ENCODE results near the gene MRC2. TPM values are rescaled to one million over a fixed set of nuclear protein-coding genes. Genes with fewer than 3 reads are reported as not detected.

MRC2 gene
- total and polyA plus RNA-seq, 2 of the 13 experiments (the other 11 are each of a cell fraction or from before 2014, with no cell fraction given), result not detected

DNA sequence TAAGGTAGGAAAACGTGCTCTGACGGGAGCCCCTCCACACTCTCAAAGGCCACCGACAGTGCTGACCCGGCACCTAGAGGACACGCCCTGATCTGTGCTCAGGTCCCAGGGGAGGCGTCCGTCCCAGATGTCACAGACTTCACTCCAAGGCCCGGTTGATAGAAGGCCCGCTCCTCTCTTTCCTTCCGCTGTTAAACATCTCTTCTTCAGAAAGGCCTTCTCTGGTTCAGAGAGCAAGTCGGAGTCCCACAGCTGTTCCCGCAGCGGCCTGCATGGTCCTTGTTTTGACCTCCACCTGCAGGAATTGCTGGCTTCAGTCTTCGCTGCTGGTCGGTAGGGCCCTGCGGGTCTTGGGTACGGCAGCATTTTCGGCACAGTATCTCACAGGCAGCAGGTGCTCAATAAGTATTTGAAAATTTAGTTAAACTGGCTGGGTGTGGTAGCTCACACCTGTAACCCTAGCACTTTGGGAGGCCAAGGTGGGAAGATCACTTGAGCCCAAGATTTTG lies 88.5 kb downstream of the MRC2 start (continued):
- TF ChIP-seq RXRB (CRISPR knock-in tag; IDR thresholded peaks at IDR 0.05; ENCODE audit: borderline replicate concordance), result no peak

DNA sequence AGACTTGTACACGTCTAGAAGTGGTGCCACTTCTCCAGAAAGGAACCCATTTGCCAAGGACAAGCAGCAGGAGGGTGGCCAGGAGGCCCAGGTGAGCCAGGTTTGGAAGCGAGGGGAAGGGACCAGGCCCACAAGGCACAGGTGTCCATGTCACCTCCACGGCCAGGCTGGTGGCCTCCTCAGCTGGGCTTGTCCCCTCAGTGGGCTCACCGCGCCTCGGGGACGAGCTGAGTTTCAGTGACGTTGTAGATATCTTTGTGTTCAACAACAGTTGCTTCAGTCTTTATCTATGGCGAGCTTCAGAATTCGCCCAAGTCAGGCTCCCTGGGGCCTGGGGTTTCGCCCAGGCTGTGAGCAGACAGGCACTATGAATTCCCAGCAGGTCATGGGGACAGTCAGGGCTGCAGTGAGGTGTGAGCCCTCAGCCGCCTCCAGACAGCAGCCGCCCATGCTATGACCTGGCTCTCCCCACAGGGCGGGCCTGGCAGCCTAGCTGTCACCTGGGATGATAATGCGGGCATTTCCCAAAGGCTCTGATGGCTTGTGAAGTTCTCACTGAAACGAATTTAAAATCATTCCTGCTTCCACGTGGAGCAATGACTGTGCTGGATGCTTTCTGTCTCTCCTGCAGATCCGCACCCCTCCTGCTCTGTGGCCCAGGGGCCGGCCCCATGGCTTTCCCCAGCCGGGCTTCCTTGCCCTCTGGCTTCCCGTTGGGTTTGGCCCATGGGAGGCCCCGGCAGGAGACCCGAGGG lies 89.5 kb downstream of the MRC2 start:
- Histone ChIP-seq H3K27ac (ENCODE audit: extremely low read length, insufficient read depth, low read length) (no peak overlapping the region), H3K36me3 (replicated peaks in 1 of 2; ENCODE audit: control insufficient read depth in 1 of 2, insufficient read depth in 2 of 2, low read length in 2 of 2) (no peaks in the 10 kb centered on the region), H3K4me1 (ENCODE audit: insufficient read depth, low read length) (no peaks in the 10 kb centered on the region), H3K9ac (ENCODE audit: insufficient read depth, low read depth, low read length) (no peak overlapping the region), H3K4me3 (replicated peaks in 1 of 3; ENCODE audit: insufficient read depth in 1 of 3, low read depth in 2 of 3, low read length in 3 of 3) (no peak overlapping the region), H2AFZ (ENCODE audit: low read length) (no peak overlapping the region), H3K9me3 (ENCODE audit: low read length) (no peaks in the 10 kb centered on the region), H4K20me1 (ENCODE audit: insufficient read depth, low read length) (no peaks in the 10 kb centered on the region), H3K79me2 (ENCODE audit: insufficient read depth, low read length) (no peaks in the 10 kb centered on the region), H3K27me3 (ENCODE audit: control insufficient read depth in 1 of 2, insufficient read depth in 2 of 2, low read length in 2 of 2) (peaks cover 4 to 53% of the 10 kb centered on the region in 2 experiments), H3K4me2 (ENCODE audit: low read depth, low read length) (no peak overlapping the region)
- DNase-seq (ENCODE audit: low spot score), result no peak
- FAIRE-seq, result no peak
- WGBS (ENCODE audit: low lambda C conversion rate), result 40% methylated on average over 19 of the region's 23 CpGs
- no TSS peak for BruUV-seq (replicated peaks)
- ChIA-PET CTCF (ENCODE audit: low intra/inter-chr PET ratio, low total read pairs) (no interaction called here), POLR2A (no interaction called here)
- peak; percentile 39 for ATAC-seq
- in situ Hi-C loops (cut with HindIII; ENCODE audit: extremely low pct_ligation_motif_present, low pct_unique_long_range_greater_than_20kb), result no loop called here
- intact Hi-C loops (cut with micrococcal nuclease; ENCODE audit: unreplicated experiment), result no loop called here
- TF ChIP-seq YEATS4 (CRISPR knock-in tag; IDR thresholded peaks at IDR 0.05; ENCODE audit: borderline replicate concordance), result no peak
- TF ChIP-seq CREM (IDR thresholded peaks at IDR 0.05), result no peak
- TF ChIP-seq CREM (CRISPR knock-in tag; IDR thresholded peaks at IDR 0.05), result no peak
- TF ChIP-seq ARHGAP35 (CRISPR knock-in tag; IDR thresholded peaks at IDR 0.05; ENCODE audit: borderline replicate concordance), result no peak
- TF ChIP-seq, protein P1, sequence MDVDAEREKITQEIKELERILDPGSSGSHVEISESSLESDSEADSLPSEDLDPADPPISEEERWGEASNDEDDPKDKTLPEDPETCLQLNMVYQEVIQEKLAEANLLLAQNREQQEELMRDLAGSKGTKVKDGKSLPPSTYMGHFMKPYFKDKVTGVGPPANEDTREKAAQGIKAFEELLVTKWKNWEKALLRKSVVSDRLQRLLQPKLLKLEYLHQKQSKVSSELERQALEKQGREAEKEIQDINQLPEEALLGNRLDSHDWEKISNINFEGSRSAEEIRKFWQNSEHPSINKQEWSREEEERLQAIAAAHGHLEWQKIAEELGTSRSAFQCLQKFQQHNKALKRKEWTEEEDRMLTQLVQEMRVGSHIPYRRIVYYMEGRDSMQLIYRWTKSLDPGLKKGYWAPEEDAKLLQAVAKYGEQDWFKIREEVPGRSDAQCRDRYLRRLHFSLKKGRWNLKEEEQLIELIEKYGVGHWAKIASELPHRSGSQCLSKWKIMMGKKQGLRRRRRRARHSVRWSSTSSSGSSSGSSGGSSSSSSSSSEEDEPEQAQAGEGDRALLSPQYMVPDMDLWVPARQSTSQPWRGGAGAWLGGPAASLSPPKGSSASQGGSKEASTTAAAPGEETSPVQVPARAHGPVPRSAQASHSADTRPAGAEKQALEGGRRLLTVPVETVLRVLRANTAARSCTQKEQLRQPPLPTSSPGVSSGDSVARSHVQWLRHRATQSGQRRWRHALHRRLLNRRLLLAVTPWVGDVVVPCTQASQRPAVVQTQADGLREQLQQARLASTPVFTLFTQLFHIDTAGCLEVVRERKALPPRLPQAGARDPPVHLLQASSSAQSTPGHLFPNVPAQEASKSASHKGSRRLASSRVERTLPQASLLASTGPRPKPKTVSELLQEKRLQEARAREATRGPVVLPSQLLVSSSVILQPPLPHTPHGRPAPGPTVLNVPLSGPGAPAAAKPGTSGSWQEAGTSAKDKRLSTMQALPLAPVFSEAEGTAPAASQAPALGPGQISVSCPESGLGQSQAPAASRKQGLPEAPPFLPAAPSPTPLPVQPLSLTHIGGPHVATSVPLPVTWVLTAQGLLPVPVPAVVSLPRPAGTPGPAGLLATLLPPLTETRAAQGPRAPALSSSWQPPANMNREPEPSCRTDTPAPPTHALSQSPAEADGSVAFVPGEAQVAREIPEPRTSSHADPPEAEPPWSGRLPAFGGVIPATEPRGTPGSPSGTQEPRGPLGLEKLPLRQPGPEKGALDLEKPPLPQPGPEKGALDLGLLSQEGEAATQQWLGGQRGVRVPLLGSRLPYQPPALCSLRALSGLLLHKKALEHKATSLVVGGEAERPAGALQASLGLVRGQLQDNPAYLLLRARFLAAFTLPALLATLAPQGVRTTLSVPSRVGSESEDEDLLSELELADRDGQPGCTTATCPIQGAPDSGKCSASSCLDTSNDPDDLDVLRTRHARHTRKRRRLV (CRISPR knock-in tag; IDR thresholded peaks at IDR 0.05), result no peak
- TF ChIP-seq ZNF614 (CRISPR knock-in tag; IDR thresholded peaks at IDR 0.05; ENCODE audit: borderline replicate concordance), result no peak
- TF ChIP-seq FIP1L1 (IDR thresholded peaks at IDR 0.05; ENCODE audit: borderline replicate concordance, insufficient read depth, low read depth, low read length), result no peak
- TF ChIP-seq NR1H2 (CRISPR knock-in tag; IDR thresholded peaks at IDR 0.05; ENCODE audit: borderline replicate concordance, low read depth), result no peak
- no peak for TF ChIP-seq KDM1A (CRISPR knock-in tag; IDR thresholded peaks at IDR 0.05)
- no peak for TF ChIP-seq AKAP8 (CRISPR knock-in tag; IDR thresholded peaks at IDR 0.05)
- TF ChIP-seq REXO4 (CRISPR knock-in tag; IDR thresholded peaks at IDR 0.05; ENCODE audit: borderline replicate concordance), result no peak
- TF ChIP-seq ZNF251 (CRISPR knock-in tag; IDR thresholded peaks at IDR 0.05), result no peak
- no peak for TF ChIP-seq SMARCC2 (IDR thresholded peaks at IDR 0.05)
- no peak for TF ChIP-seq ZNF232 (CRISPR knock-in tag; IDR thresholded peaks at IDR 0.05; ENCODE audit: borderline replicate concordance)
- TF ChIP-seq HOXA3 (CRISPR knock-in tag; IDR thresholded peaks at IDR 0.05), result no peak

Data from HepG2 (cell line).